Measurements from ENCODE around the gene KCNAB2. TPM values are rescaled to one million over a fixed set of nuclear protein-coding genes. Genes with fewer than 3 reads are reported as not detected.
"Not testable (repeated sequence)": the region's sequence is repeated elsewhere in the genome, so short reads cannot be mapped to it uniquely, and the experiment has no call there.

Gene KCNAB2
- total RNA-seq, 1 donor from 2014 or later = 18.5 TPM

- intact Hi-C loops (cut with micrococcal nuclease) = no loop called here
- ATAC-seq (no peak), DNase-seq (no peak)
Observed at GRCh38 chr1:6008696-6009095, 37.0 kb upstream of the KCNAB2 start.

GRCh38 chr1:6009120-6010040 is 36.3 kb upstream of the KCNAB2 start:
- DNase-seq = no peak

GRCh38 chr1:6010554-6010953 is 35.1 kb upstream of the KCNAB2 start:
- DNase-seq (no peak), ATAC-seq (no peak)
- intact Hi-C loops (cut with micrococcal nuclease) = no loop called here

More at GRCh38 chr1:6009120-6010040, 36.3 kb upstream of the KCNAB2 start:
- ATAC-seq = no peak
- intact Hi-C loops (cut with micrococcal nuclease) = no loop called here

- intact Hi-C loops (cut with micrococcal nuclease) = no loop called here
- ATAC-seq (no peak), DNase-seq (no peak)
Observed at GRCh38 chr1:6011161-6011945, 34.3 kb upstream of the KCNAB2 start.

GRCh38 chr1:6011946-6012258 is 33.8 kb upstream of the KCNAB2 start:
- ATAC-seq = no peak
- intact Hi-C loops (cut with micrococcal nuclease) = no loop called here
- no peak for DNase-seq

- DNase-seq = peak; percentile 54
- ATAC-seq = peak; percentile 43
- intact Hi-C loops (cut with micrococcal nuclease) = no loop called here
Observed at GRCh38 chr1:6012529-6013318, 33.0 kb upstream of the KCNAB2 start.

- peak; percentile 2 for ATAC-seq
- DNase-seq = no peak
- intact Hi-C loops (cut with micrococcal nuclease) = no loop called here
Observed at GRCh38 chr1:6013491-6013890, 32.2 kb upstream of the KCNAB2 start.

GRCh38 chr1:6014130-6014999 is 31.3 kb upstream of the KCNAB2 start:
- DNase-seq = peak; percentile 87
- ATAC-seq = peak; percentile 81
- intact Hi-C loops (cut with micrococcal nuclease) = no loop called here

GRCh38 chr1:6016191-6016865 is 29.4 kb upstream of the KCNAB2 start:
- ATAC-seq = peak; percentile 8
- intact Hi-C loops (cut with micrococcal nuclease) = no loop called here
- peak; percentile 37 for DNase-seq

GRCh38 chr1:6017654-6018053 is 28.0 kb upstream of the KCNAB2 start:
- ATAC-seq; intact Hi-C loops (cut with micrococcal nuclease): not testable (repeated sequence)
- peak; percentile 23 for DNase-seq

GRCh38 chr1:6019166-6019845 is 26.4 kb upstream of the KCNAB2 start:
- intact Hi-C loops (cut with micrococcal nuclease) = no loop called here
- peak; percentile 46 for DNase-seq
- peak; percentile 30 for ATAC-seq

GRCh38 chr1:6022193-6022592 is 23.5 kb upstream of the KCNAB2 start:
- intact Hi-C loops (cut with micrococcal nuclease) = no loop called here
- ATAC-seq = no peak

GRCh38 chr1:6023346-6023745 is 22.3 kb upstream of the KCNAB2 start:
- intact Hi-C loops (cut with micrococcal nuclease) = no loop called here
- no peak for ATAC-seq
- DNase-seq = no peak

More at GRCh38 chr1:6022193-6022592, 23.5 kb upstream of the KCNAB2 start:
- DNase-seq = no peak

- ATAC-seq = no peak
- intact Hi-C loops (cut with micrococcal nuclease) = no loop called here
- DNase-seq = no peak
Observed at GRCh38 chr1:6024376-6024775, 21.3 kb upstream of the KCNAB2 start.

- ATAC-seq (peak; percentile 30), DNase-seq (no peak)
- intact Hi-C loops (cut with micrococcal nuclease) = no loop called here
Observed at GRCh38 chr1:6025269-6026094, 20.2 kb upstream of the KCNAB2 start.

- ATAC-seq (peak; percentile 94), DNase-seq (peak; percentile 92)
- intact Hi-C loops (cut with micrococcal nuclease) = no loop called here
Observed at GRCh38 chr1:6026095-6026809, 19.4 kb upstream of the KCNAB2 start.
